NCI-H345 treated with DMSO at 0.1 percent for 48 hours (cell line): Measurements from ENCODE around the gene FAM43A.

ENCODE experiments used
- DNase-seq: peaks from one replicate; lab custom pipeline; 2025; ENCODE audit not compliant: unreplicated experiment; lab: John Stamatoyannopoulos, UW

Gene FAM43A

GRCh38 chr3:194705761-194706160, 20.1 kb downstream of the FAM43A start:
- no peak for DNase-seq

GRCh38 chr3:194707147-194707540, 21.5 kb downstream of the FAM43A start:
- DNase-seq = no peak

GRCh38 chr3:194711286-194711685, 25.6 kb downstream of the FAM43A start:
- DNase-seq = no peak

- DNase-seq = no peak
Observed at GRCh38 chr3:194711913-194712312, 26.2 kb downstream of the FAM43A start.

GRCh38 chr3:194713299-194714136, 27.8 kb downstream of the FAM43A start:
- DNase-seq = no peak

GRCh38 chr3:194714137-194714455, 28.4 kb downstream of the FAM43A start:
- DNase-seq = no peak

- DNase-seq = no peak
Observed at GRCh38 chr3:194714564-194714963, 28.9 kb downstream of the FAM43A start.

GRCh38 chr3:194715022-194715800, 29.5 kb downstream of the FAM43A start:
- DNase-seq = no peak

- no peak for DNase-seq
Observed at GRCh38 chr3:194718079-194718478, 32.4 kb downstream of the FAM43A start.

GRCh38 chr3:194720048-194720447, 34.4 kb downstream of the FAM43A start:
- peak; percentile 89 for DNase-seq

- no peak for DNase-seq
Observed at GRCh38 chr3:194723846-194724618, 38.3 kb downstream of the FAM43A start.

GRCh38 chr3:194725346-194725745, 39.7 kb downstream of the FAM43A start:
- no peak for DNase-seq

GRCh38 chr3:194727435-194728128, 41.9 kb downstream of the FAM43A start:
- DNase-seq = no peak

GRCh38 chr3:194728986-194729385, 43.3 kb downstream of the FAM43A start:
- no peak for DNase-seq

- DNase-seq = no peak
Observed at GRCh38 chr3:194730365-194730764, 44.7 kb downstream of the FAM43A start.

- DNase-seq = peak; percentile 75
Observed at GRCh38 chr3:194731506-194732073, 45.9 kb downstream of the FAM43A start.

- no peak for DNase-seq
Observed at GRCh38 chr3:194732617-194733016, 46.9 kb downstream of the FAM43A start.

GRCh38 chr3:194736277-194736895, 50.7 kb downstream of the FAM43A start:
- DNase-seq = no peak

- no peak for DNase-seq
Observed at GRCh38 chr3:194736896-194737600, 51.4 kb downstream of the FAM43A start.
